ENCODE data around the gene CC2D2B.
A peak's percentile ranks its signal among the peaks of the same experiment; 100 is the strongest.
"Not testable (repeated sequence)": the region's sequence is repeated elsewhere in the genome, so short reads cannot be mapped to it uniquely, and the experiment has no call there.

The CC2D2B gene

GRCh38 chr10:95906677-95907455, 909 bp upstream of the CC2D2B start:
- DNase-seq, result no peak

DNA sequence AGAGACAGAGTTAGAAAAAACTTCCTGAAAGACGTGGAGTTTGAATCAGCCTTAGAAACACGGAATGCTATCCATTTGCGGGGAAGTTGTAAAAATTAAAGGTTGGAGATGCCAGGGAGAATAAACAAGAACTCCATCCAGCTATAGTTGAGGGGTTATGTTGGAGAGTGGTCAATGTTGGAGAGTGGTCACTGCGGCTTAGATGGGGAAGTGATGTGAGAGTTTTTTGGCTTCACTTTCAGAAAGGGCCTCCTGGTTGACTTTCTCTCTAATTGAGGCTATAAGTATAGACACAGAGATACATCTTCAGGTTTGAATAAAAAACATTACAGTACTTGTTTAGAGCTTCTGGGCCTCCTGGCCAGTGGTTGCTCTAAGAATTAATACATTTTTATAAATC, 675 bp downstream of the CC2D2B start:
- DNase-seq, result no peak

DNA sequence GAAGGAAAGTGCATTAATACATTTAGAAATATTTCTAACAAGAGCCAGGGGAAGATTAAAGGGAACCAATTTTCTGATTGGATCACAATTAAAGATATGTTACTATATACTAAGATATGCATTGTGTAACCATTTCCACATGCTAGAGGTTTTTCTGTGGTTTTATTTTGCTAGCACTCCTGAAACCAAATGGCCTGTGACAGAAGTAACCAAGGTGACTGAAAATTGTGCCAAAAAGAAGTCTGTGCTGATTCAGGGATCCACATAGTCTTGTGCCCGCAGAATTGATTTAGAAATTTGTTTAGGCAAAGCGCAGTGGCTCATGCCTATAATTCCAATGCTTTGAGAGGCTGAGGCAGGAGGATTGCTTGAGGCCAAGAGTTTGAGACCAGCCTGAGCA, 1.8 kb downstream of the CC2D2B start:
- no peak for DNase-seq

- not testable (repeated sequence) for DNase-seq
Observed at GRCh38 chr10:95916039-95916438, 8.3 kb downstream of the CC2D2B start.

- DNase-seq, result no peak
Observed at GRCh38 chr10:95920798-95921426, 13.1 kb downstream of the CC2D2B start.

GRCh38 chr10:95925033-95925432, 17.3 kb downstream of the CC2D2B start:
- DNase-seq, result no peak

GRCh38 chr10:95935429-95935828, 27.7 kb downstream of the CC2D2B start:
- no peak for DNase-seq

DNA sequence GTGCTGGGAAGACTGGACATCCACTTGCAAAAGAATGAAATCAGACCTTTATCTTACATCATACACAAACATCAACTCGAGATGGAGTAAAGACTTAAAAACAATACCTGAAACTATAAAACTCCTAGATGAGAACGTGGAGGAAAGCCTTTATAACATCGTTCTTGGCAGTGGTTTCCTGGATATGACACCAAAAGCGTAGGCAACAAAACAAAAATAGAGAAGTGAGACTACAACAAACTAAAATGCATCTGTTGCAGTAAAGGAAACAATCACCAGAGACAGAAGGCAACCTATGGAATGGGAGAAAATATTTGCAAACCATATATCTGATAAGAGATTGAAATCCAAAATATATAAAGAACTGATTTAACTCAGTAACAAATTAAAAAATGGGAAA, 33.3 kb downstream of the CC2D2B start:
- no peak for DNase-seq

DNA sequence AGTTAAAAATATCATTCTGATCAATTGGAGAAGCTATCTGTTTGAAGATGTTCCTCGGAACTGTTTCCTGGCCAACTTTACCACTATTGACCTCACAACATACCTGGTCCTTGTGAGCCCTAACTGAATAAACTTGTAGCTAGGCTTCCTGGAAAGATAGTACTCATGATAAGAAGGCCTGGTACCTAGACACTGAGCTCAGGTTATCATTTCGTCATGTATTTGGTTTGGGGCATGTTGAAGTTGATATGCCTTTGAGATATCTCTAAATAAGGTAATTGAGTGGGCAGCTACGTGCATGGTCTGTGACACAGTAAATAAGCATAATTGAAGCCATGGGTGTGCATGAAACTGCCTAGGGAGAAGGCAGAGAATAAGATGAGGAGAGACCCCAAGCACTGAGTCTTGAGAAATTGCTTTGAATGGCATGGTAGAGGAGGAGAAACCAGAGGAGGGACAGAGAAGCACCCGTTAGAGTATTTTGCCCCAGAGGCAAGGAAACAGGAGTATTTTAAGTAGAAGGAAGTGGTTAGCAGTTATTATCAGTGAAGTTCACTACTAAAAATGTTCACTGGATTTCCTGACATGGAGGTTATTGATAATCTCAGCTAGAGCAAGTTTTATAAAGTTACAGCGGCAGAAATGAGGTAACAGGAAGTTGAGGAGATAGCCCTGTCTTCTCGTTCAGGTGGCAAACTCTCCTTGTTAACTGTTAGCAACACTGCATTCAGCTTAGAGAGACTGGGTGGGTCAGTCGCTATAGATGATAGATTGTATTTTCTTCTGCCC, 55.6 kb downstream of the CC2D2B start:
- no peak for DNase-seq

DNA sequence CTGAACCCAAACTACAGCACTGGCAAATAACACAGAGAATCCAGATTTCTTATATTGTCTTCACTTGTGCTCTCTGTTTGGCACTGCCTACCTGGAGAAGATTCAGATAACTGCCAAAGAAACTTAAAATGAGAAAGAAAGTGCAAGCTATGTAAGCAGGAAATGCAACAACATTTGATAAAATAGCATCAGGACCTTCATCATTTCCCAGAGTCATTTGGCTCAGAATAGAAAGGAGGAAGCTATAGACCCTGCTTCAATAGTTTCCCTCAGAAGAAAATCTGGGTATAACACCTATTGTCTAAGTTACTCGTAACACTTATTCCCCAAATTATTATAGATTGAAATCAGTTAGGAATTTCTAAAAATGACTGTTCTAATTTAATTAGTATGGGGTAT, 56.2 kb downstream of the CC2D2B start:
- no peak for DNase-seq

DNA sequence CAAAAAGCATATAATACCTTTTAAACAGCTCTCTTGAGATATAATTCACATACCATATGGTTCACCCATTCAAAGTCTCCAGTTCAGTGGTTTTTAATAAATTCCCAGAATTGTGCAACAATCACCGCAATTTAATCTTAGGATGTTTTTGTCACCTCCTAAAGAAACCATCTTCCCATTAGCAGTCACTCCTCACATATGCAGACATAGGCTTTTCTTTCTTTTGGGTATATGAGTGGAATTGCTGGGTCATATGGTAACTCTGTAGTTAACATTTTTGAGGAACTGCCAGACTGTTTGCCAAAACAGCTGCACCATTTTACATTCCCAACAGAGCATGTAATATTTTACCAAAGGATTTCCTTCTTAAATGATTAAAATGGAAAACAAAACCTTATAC, 57.0 kb downstream of the CC2D2B start:
- DNase-seq, result no peak

DNA sequence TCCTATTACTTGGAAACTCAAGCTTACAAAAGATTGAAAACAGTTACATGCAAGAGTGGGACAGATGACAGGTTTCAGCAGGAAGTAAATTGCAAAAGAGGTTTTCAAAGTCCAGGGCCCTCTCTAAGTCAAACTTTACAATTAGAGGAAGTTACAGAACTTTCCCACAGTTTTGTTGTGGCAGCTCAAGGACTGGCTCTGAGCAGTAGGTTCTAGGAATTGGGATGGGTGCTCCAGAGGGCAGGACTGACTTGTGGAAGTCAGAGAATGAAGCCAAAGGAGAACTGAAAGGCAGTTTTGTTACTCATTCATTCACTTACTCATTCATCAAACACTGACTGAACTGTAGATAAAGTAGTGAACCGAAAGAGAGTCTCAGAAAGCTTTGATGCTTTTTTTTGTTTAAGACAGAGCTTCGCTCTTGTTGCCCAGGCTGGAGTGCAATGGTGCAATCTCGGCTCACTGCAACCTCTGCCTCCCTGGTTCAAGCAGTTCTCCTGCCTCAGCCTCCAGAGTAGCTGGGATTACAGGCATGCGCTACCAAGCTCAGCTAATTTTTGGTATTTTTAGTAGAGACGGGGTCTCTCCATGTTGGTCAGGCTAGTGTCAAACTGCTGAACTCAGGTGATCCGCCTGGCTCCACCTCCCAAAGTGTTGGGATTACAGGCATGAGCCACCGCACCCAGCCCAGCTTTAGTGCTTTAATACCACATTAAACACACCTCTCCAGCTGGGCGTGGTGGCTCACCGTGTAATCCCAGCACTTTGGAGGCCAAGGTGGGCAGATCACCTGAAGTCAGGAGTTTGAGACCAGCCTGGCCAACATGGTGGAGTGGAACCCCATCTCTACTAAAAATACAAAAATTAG, 68.8 kb downstream of the CC2D2B start:
- no peak for DNase-seq

- no peak for DNase-seq
Observed at GRCh38 chr10:95982200-95982599, 74.4 kb downstream of the CC2D2B start.

- no peak for DNase-seq
Observed at GRCh38 chr10:95987685-95988426, 80.1 kb downstream of the CC2D2B start.

DNA sequence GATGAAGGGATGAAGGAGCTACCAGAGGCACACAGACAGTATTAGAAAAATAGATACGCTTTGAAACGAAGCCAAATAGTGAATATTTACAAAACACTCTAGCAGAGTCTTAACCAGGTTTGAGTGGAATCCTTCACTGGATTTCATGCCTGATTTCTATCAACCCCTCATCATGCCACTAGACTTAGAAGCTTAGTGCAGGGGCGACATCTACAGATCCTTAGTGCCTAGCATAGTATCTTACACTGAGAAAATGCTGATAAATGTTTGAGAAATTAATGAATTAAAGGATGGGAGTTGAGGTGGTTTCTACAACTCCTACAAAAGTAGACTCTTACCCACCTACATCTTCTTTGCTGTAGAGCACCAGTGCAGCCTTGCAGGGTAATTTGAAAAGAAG, 80.9 kb downstream of the CC2D2B start:
- no peak for DNase-seq

- not testable (repeated sequence) for DNase-seq
Observed at GRCh38 chr10:95994376-95994775, 86.6 kb downstream of the CC2D2B start.

DNA sequence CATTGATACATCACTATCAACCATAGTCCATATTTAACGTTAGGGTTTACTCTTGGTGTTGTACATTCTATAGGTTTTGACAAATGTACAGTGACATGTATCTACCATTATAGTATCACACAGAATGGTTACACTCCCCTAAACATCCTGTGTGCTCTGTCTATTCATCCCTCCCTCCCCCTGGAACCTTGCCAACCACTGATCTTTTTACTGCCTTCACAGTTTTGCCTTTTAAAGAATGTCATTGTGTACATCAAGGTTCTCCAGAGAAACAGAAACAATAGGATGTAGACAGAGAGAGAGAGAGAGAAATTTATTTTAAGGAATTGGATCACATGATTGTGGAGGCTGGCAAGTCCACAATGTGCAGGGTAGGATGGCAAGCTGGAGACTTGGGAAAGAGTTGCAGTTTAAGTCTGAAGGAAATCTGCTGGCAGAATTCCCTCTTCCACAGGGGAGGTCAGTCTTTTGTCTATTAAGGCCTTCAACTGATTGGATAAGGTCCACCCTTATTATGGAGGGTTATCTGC, 90.5 kb downstream of the CC2D2B start:
- no peak for DNase-seq

GRCh38 chr10:96013956-96014355, 106.2 kb downstream of the CC2D2B start:
- no peak for DNase-seq

GRCh38 chr10:96014473-96015102, 106.8 kb downstream of the CC2D2B start:
- no peak for DNase-seq

GRCh38 chr10:96017191-96017687, 109.5 kb downstream of the CC2D2B start:
- DNase-seq, result peak; percentile 20

DNA sequence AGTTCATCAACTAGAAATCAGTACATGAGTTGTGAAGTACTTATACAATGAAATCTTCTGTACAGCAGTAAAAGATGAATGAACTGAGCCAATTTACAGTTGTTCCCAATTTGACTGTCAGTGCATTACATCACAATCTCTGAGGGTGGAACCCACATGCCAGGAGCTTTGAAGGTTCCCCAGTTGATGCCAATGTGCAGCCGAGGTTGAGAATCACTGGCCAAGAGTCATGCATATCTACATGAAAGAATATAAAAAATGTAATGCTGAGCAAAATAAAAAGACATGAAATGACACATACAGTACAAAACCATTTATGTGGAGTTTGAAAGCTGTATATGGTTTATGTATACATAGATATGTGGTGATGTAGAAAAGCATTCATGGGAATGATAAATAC, 113.6 kb downstream of the CC2D2B start:
- no peak for DNase-seq
